Endothelial cell of umbilical vein (primary cell): Measurements from ENCODE around the gene GGTA1. TPM values are rescaled to one million over a fixed set of nuclear protein-coding genes. Genes with fewer than 3 reads are reported as not detected.

Source experiments
- BruUV-seq: library from RNA; stranded (reverse); fragments of 400-500 nt; replicated peaks from 2 replicates; lab custom pipeline; 2021; lab: Mats Ljungman, UMichigan
- CTCF ChIA-PET: fragments of 300-600, 350-600 bp; sonication (Branson Sonifier 250); formaldehyde crosslinking; loops from one replicate; lab custom pipeline; 2021; ENCODE audit warnings: antibody characterized with exemption, inconsistent platforms; lab: Charles Lee
- POLR2A ChIA-PET: fragments of 300-600, 350-600 bp; sonication (Branson Sonifier 250); formaldehyde crosslinking; loops from one replicate; lab custom pipeline; 2021; ENCODE audit warnings: antibody characterized with exemption, inconsistent platforms; lab: Charles Lee
- DNase-seq: peaks from one replicate; pipeline ENCODE4 v3.0.0-alpha.2; 2011; ENCODE audit warnings: low read depth, low spot score
- FAIRE-seq: peaks from 2 replicates; lab custom pipeline; 2011; peaks lifted over from hg19 to GRCh38; lab: Jason Lieb, UNC
- H2AFZ ChIP-seq: 2 replicates; pipeline ENCODE4 v1.6.0; 2012; ENCODE audit warnings: low read depth, low read length, control low read depth, inconsistent platforms
- H3K27ac ChIP-seq: 2 replicates; pipeline ENCODE4 v1.5.1; 2011; ENCODE audit warnings: low read depth, mild to moderate bottlenecking, control low read depth, low read length, moderate library complexity; ENCODE audit not compliant: insufficient read depth
- H3K27me3 ChIP-seq, 2 experiments: 2 replicates each; pipeline versions ENCODE4 v1.6.0 to v1.6.1; 2011; ENCODE audit warnings: low read length in 2 of 2, mixed read lengths in 1 of 2; ENCODE audit not compliant: control insufficient read depth in 2 of 2, insufficient read depth in 2 of 2
- H3K36me3 ChIP-seq, 2 experiments: 2 replicates in 1 of 2; 3 replicates in 1 of 2; pipeline ENCODE4 v1.5.1; 2011; ENCODE audit warnings: low read length in 2 of 2, mild to moderate bottlenecking in 1 of 2, moderate library complexity in 1 of 2; ENCODE audit not compliant: control insufficient read depth in 2 of 2, insufficient read depth in 2 of 2; ENCODE audit errors: extremely low read depth in 1 of 2
- H3K4me1 ChIP-seq: 3 replicates; pipeline ENCODE4 v1.5.1; 2011; ENCODE audit warnings: mild to moderate bottlenecking, low read length; ENCODE audit not compliant: control insufficient read depth, insufficient read depth; ENCODE audit errors: extremely low read depth
- H3K4me2 ChIP-seq: 2 replicates; pipeline ENCODE4 v1.6.1; 2011; ENCODE audit warnings: low read length, control low read depth, mixed read lengths; ENCODE audit not compliant: insufficient read depth
- H3K4me3 ChIP-seq, 3 experiments: fragments of 200-600 bp in 1 of 3; sonication (generic), shearing (Covaris generic) in 1 of 3; replicated peaks in 1 of 3; 2 replicates each; pipeline ENCODE4 v1.5.1; 2011 to 2016; ENCODE audit warnings: control low read depth in 3 of 3, low read length in 3 of 3, mild to moderate bottlenecking in 2 of 3, inconsistent platforms in 1 of 3, low read depth in 1 of 3, moderate library complexity in 1 of 3; ENCODE audit not compliant: insufficient read depth in 1 of 3
- H3K79me2 ChIP-seq: 2 replicates; pipeline ENCODE4 v1.6.0; 2012; ENCODE audit warnings: low read length, inconsistent platforms; ENCODE audit not compliant: control insufficient read depth, insufficient read depth
- H3K9ac ChIP-seq: replicated peaks from 2 replicates; pipeline ENCODE3; 2011; ENCODE audit warnings: low read length, control low read depth; ENCODE audit not compliant: insufficient read depth; ENCODE audit errors: extremely low read depth
- H3K9me1 ChIP-seq: replicated peaks from 3 replicates; pipeline ENCODE4 v1.6.0; 2011; ENCODE audit warnings: mild to moderate bottlenecking, low read length; ENCODE audit not compliant: control insufficient read depth, insufficient read depth; ENCODE audit errors: extremely low read depth
- H3K9me3 ChIP-seq: replicated peaks from 2 replicates; pipeline ENCODE4 v1.5.1; 2012; ENCODE audit warnings: low read length, inconsistent platforms; ENCODE audit not compliant: control insufficient read depth, insufficient read depth
- H4K20me1 ChIP-seq: replicated peaks from 2 replicates; pipeline ENCODE3; 2011; ENCODE audit warnings: mild to moderate bottlenecking, low read length; ENCODE audit not compliant: control insufficient read depth, insufficient read depth; ENCODE audit errors: extremely low read depth
- EZH2 ChIP-seq: IDR thresholded peaks from 2 replicates; pipeline ENCODE4 v1.6.1; 2012; ENCODE audit warnings: borderline replicate concordance, low read depth, mild to moderate bottlenecking, moderate library complexity, low read length, inconsistent platforms; ENCODE audit not compliant: severe bottlenecking
- FOS ChIP-seq: IDR thresholded peaks from 2 replicates; pipeline ENCODE4 v1.6.1; 2011; ENCODE audit warnings: mild to moderate bottlenecking, low read length, moderate library complexity, borderline replicate concordance; ENCODE audit not compliant: insufficient read depth
- GATA2 ChIP-seq: IDR thresholded peaks from 2 replicates; pipeline ENCODE4 v1.7.0; 2011; ENCODE audit warnings: low read depth, mild to moderate bottlenecking, moderate library complexity, mixed read lengths, low read length; ENCODE audit not compliant: insufficient read length, insufficient read depth
- JUN ChIP-seq: IDR thresholded peaks from 2 replicates; pipeline ENCODE4 v1.6.1; 2011; ENCODE audit warnings: borderline replicate concordance, low read depth; ENCODE audit not compliant: insufficient read length, insufficient read depth
- MYC ChIP-seq: IDR thresholded peaks from one replicate; pipeline ENCODE4 v1.6.1; 2011; ENCODE audit warnings: mild to moderate bottlenecking, low read depth, low read length
- POLR2A ChIP-seq: IDR thresholded peaks from 2 replicates; pipeline ENCODE4 v1.6.1; 2012; ENCODE audit warnings: low read depth, mild to moderate bottlenecking, control low read depth, low read length
- POLR2AphosphoS5 ChIP-seq: IDR thresholded peaks from 2 replicates; pipeline ENCODE4 v1.6.1; 2012; ENCODE audit warnings: low read depth, mild to moderate bottlenecking, control low read depth, low read length, moderate library complexity; ENCODE audit not compliant: insufficient read depth
- dilution Hi-C: fragments of 300-500 bp; cut with MboI; formaldehyde crosslinking; loops from one replicate; pipeline ENCODE4 v1.15.0; 2019; ENCODE audit warnings: low sequenced_read_pairs; ENCODE audit not compliant: extremely low pct_ligation_motif_present
- intact Hi-C: fragments of 100-400 bp; cut with micrococcal nuclease; formaldehyde crosslinking; loops from one replicate; pipeline ENCODE4 v1.10.0; 2022
- polyA plus RNA-seq, 4 experiments: library from polyadenylated mRNA; depleted of rRNA in 3 of 4; stranded (reverse) in 3 of 4; unstranded in 1 of 4; fragments of >200 nt; gene quantifications; 2 replicates each; pipeline versions ENCODE4 v1.2.1 to v1.2.3, GENCODE V29; 2011 to 2012; ENCODE audit warnings: missing spikeins in 1 of 4
- total RNA-seq: library from RNA; stranded (reverse); gene quantifications from 2 replicates; pipeline ENCODE4 v1.2.3, GENCODE V29; 2021
- TF ChIP-seq, protein P1 (sequence below): IDR thresholded peaks from 2 replicates; pipeline ENCODE4 v1.6.1; 2011; ENCODE audit not compliant: insufficient read depth, insufficient read length
- TF ChIP-seq, protein P2 (sequence below), 2 donors: IDR thresholded peaks; 1 replicate in 1 of 2; 2 replicates in 1 of 2; pipeline ENCODE4 v1.5.1; 2011; ENCODE audit warnings: low read length in 2 of 2, mild to moderate bottlenecking in 2 of 2, moderate library complexity in 2 of 2, control low read depth in 1 of 2, inconsistent platforms in 1 of 2, low read depth in 1 of 2; ENCODE audit not compliant: insufficient read depth in 1 of 2; ENCODE audit errors: extremely low read depth in 1 of 2

GGTA1 gene
- total and polyA plus RNA-seq, 2 donors (not counting 3 experiments of a cell fraction or from before 2014, with no cell fraction given): not detected

DNA sequence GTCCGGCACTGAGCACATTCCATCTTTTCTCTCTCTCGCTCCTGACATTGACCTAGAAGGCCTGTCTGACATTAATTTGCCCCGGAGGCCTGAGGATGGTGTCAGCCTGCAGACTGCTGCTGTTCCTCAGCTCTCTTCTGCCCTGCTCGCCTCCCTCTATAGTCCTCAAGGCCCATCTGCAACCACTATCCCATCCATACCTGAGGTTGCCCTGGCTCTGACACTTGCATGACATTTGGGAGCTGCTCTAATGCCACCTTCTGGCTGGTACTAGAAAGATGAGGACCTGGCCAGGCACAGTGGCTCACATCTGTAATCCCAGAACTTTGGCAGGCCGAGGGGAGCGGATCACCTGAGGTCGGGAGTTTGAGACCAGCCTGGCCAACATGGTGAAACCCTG is 38.6 kb upstream of the GGTA1 start:
- dilution Hi-C loops: no loop called here
- Histone ChIP-seq H3K9me3 (no peaks in the 10 kb centered on the region), H3K9ac (no peak overlapping the region), H3K36me3 (no peaks in the 10 kb centered on the region), H3K27me3 (peaks cover 2 to 5% of the 10 kb centered on the region in 2 experiments), H4K20me1 (no peaks in the 10 kb centered on the region), H3K79me2 (no peaks in the 10 kb centered on the region), H2AFZ (no peak overlapping the region), H3K9me1 (no peaks in the 10 kb centered on the region), H3K4me2 (no peak overlapping the region), H3K27ac (no peak overlapping the region), H3K4me3 (no peak overlapping the region), H3K4me1 (no peaks in the 10 kb centered on the region)
- POLR2A ChIA-PET: no interaction called here
- intact Hi-C loops: loop anchor here (1.0 kb wide), 1 partner anchor 76 kb away; no protein-coding TSS in a partner anchor
- FAIRE-seq (no peak), DNase-seq (no peak)
- TF ChIP-seq GATA2 (no peak), POLR2A (no peak), EZH2 (no peak), MYC (no peak), JUN (no peak), FOS (no peak), POLR2AphosphoS5 (no peak)
- TF ChIP-seq, protein P1, sequence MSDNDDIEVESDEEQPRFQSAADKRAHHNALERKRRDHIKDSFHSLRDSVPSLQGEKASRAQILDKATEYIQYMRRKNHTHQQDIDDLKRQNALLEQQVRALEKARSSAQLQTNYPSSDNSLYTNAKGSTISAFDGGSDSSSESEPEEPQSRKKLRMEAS: no peak
- TF ChIP-seq, protein P2, sequence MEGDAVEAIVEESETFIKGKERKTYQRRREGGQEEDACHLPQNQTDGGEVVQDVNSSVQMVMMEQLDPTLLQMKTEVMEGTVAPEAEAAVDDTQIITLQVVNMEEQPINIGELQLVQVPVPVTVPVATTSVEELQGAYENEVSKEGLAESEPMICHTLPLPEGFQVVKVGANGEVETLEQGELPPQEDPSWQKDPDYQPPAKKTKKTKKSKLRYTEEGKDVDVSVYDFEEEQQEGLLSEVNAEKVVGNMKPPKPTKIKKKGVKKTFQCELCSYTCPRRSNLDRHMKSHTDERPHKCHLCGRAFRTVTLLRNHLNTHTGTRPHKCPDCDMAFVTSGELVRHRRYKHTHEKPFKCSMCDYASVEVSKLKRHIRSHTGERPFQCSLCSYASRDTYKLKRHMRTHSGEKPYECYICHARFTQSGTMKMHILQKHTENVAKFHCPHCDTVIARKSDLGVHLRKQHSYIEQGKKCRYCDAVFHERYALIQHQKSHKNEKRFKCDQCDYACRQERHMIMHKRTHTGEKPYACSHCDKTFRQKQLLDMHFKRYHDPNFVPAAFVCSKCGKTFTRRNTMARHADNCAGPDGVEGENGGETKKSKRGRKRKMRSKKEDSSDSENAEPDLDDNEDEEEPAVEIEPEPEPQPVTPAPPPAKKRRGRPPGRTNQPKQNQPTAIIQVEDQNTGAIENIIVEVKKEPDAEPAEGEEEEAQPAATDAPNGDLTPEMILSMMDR (IDR thresholded peaks at IDR 0.05; ENCODE audit: extremely low read depth in 1 of 2, insufficient read depth in 1 of 2, low read depth in 1 of 2, low read length in 2 of 2): no peak
- CTCF ChIA-PET: interaction anchor here (1.5 kb wide), 1 partner anchor 11 kb away, joined by 3 read pairs; no protein-coding TSS in a partner anchor
- no TSS peak for BruUV-seq
